ENCODE data around the gene SLC37A3. TPM values are rescaled to one million over a fixed set of nuclear protein-coding genes. Genes with fewer than 3 reads are reported as not detected.

Gene SLC37A3
- total RNA-seq, 1 donor from 2014 or later = 31.1 TPM

- ATAC-seq (no peak), DNase-seq (no peak)
- no peaks in the 10 kb centered on the region for H3K9me3 ChIP-seq
- no peak overlapping the region for H3K27ac ChIP-seq
- no peak for TF ChIP-seq CTCF (IDR thresholded peaks at IDR 0.05)
- H3K4me1 ChIP-seq = no peaks in the 10 kb centered on the region
- no peak overlapping the region for H3K4me3 ChIP-seq
- no peaks in the 10 kb centered on the region for H3K27me3 ChIP-seq (ENCODE audit: low read depth)
- intact Hi-C loops (cut with DNase I) = no loop called here
- no peaks in the 10 kb centered on the region for H3K36me3 ChIP-seq
Measured at GRCh38 chr7:140415361-140415760, 17.0 kb upstream of the SLC37A3 start.

- no peak for TF ChIP-seq CTCF (IDR thresholded peaks at IDR 0.05)
- Histone ChIP-seq H3K36me3 (no peaks in the 10 kb centered on the region), H3K27ac (peak overlapping the region; percentile 58), H3K4me1 (peaks cover 14% of the 10 kb centered on the region), H3K27me3 (ENCODE audit: low read depth) (no peaks in the 10 kb centered on the region), H3K4me3 (peak overlapping the region; percentile 58), H3K9me3 (no peaks in the 10 kb centered on the region)
- ATAC-seq = no peak
- no peak for DNase-seq
- intact Hi-C loops (cut with DNase I) = no loop called here
Measured at GRCh38 chr7:140404565-140405065, 6.3 kb upstream of the SLC37A3 start.

DNA sequence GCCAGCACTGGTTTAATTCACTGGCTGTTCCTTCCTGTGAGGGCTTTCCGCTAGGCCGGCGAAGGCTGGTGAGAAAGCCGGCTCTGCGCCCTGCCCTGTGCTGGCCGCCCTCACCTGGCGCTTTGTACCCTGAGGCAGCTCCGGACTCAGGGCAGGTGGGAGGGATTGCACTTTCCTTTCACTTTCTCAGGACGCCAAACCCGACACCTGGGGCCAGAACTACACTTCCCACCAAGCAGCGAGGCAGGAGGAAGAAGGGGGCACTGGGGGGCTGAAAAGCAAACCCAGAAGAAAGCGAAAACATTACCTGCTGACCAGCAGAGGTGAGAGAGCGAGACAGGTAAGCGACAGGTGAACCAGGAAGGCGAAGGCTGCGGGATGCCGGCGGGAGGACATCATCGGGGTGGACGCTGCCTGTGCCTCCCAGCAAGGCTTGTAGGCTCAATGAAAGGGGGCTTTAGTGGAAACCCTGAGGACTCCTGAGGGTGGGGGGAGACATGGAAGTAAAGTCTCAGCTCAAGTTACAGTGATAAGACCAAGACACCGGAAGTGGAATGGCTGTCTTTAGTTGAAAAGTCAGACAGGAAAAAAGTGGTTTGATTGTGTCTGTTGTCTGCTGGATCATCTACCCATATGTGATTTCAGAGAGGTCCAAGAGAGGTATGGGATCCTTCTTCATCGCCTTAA, 5.7 kb upstream of the SLC37A3 start, which contains the start of gene RAB19:
RAB19 (plus strand) TSS at position 181 of the 687 bp plus-strand sequence. CDS start 3,589 bp downstream, outside the sequence.
- no peak for TF ChIP-seq CTCF (IDR thresholded peaks at IDR 0.05)
- intact Hi-C loops (cut with DNase I) = no loop called here
- Histone ChIP-seq H3K9me3 (no peaks in the 10 kb centered on the region), H3K4me3 (peak within 1 kb of the TSS; percentile 58), H3K4me1 (peaks cover 14% of the 10 kb centered on the region), H3K27me3 (ENCODE audit: low read depth) (no peaks in the 10 kb centered on the region), H3K36me3 (no peaks in the 10 kb centered on the region), H3K27ac (peak within 1 kb of the TSS; percentile 58)
- peak; percentile 91 to 97 for ATAC-seq
- peak; percentile 74 for DNase-seq

GRCh38 chr7:140402178-140402835, 4.0 kb upstream of the SLC37A3 start:
- intact Hi-C loops (cut with DNase I) = no loop called here
- DNase-seq = no peak
- Histone ChIP-seq H3K4me1 (peaks cover 20% of the 10 kb centered on the region), H3K36me3 (no peaks in the 10 kb centered on the region), H3K27ac (no peak overlapping the region), H3K27me3 (ENCODE audit: low read depth) (no peaks in the 10 kb centered on the region), H3K4me3 (no peak overlapping the region), H3K9me3 (no peaks in the 10 kb centered on the region)
- no peak for TF ChIP-seq CTCF (IDR thresholded peaks at IDR 0.05)
- ATAC-seq = no peak

DNA sequence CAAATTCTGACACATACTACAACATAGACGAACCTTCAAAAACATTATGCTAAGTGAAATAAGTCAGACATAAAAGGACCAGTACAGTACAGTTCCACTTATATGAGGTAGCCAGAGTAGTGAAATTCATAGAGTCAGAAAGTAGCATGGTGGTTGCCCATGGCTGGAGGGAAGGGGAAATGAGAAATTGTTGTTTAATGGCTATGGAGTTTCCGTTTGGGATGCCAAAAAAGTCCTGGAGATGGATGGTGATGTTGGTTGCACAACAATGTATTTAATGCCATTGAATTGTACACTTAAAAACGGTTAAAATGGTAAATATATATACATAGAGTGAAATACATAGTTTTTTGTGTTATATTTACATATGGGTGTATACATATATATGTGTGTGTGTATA, 2.1 kb upstream of the SLC37A3 start:
- Histone ChIP-seq H3K27ac (no peak overlapping the region), H3K4me3 (no peak overlapping the region), H3K27me3 (ENCODE audit: low read depth) (no peaks in the 10 kb centered on the region), H3K4me1 (peaks cover 31% of the 10 kb centered on the region), H3K36me3 (no peaks in the 10 kb centered on the region), H3K9me3 (no peaks in the 10 kb centered on the region)
- ATAC-seq = no peak
- no peak for TF ChIP-seq CTCF (IDR thresholded peaks at IDR 0.05)
- intact Hi-C loops (cut with DNase I) = no loop called here
- no peak for DNase-seq
